NCI-H187 treated with DMSO at 0.1 percent for 48 hours (cell line): Measurements from ENCODE around the gene GATAD2B.
"Not testable (repeated sequence)": the region's sequence is repeated elsewhere in the genome, so short reads cannot be mapped to it uniquely, and the experiment has no call there.

Source experiments
- DNase-seq: peaks from one replicate; lab custom pipeline; 2025; lab: John Stamatoyannopoulos, UW

Gene GATAD2B

DNA sequence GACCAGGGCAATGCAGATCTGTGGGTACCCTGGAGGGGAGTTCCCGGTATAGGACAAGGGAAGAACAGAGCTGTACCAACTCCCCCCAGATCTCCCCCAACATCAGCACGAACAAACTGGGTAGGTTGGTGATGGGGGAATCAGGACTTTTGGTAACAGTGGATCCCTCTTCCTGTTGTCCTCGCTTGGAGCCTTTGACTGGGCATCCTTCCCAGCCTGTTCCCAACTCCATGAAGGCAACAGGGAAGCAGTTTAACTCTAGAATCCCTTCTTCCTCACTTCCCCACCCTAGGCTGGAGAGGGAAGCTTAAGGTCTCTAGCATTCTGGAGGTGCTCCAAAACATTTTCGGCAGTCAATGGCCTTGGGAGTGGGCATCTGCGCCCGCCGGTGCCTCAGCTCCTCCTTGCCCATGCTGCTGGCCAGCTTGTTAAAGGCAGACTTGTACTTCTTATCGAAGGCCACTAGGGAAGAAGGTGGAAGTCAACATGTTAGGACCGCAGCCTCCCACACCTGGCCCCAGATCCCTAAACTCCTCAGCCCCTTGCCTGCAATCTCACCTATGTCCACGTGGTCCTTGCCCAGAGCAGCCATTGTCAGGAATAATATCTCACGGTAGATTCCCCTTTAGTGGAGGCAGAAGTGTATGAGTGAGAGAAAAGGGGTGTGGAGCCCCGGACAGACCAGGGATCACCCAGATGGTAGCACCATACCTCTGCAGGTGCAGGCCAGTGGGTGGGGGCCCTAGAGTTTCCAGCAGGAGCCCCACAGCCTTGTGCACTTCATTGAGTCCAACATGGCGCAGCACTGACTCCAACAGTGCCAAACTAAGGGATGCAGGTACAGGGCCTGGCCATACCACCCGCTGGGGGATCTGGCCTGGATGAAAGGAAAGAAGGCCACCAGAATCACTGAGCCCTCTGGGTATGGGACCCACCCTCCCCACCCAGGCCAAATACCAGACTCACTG is 7.5 kb upstream of the GATAD2B start:
- no peak for DNase-seq

DNA sequence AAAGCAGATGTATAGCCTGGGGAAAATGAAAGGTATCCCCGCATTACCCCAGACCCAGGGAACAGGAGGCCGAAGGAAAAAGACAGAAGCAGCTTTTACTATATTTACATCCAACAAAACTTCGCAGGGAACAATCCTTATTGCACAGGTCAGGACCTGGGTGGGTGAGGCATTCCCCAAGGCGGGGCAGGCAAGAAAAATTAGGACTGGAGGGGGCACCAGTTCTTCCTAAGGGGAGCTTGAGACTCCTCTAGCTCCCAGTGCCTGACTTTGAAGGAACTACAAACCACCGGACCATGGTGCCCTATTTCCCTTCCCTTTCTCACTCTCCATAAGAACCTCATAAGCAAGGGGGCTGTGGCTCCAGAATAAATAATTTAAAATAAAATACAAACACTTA is 6.7 kb upstream of the GATAD2B start:
- no peak for DNase-seq

DNA sequence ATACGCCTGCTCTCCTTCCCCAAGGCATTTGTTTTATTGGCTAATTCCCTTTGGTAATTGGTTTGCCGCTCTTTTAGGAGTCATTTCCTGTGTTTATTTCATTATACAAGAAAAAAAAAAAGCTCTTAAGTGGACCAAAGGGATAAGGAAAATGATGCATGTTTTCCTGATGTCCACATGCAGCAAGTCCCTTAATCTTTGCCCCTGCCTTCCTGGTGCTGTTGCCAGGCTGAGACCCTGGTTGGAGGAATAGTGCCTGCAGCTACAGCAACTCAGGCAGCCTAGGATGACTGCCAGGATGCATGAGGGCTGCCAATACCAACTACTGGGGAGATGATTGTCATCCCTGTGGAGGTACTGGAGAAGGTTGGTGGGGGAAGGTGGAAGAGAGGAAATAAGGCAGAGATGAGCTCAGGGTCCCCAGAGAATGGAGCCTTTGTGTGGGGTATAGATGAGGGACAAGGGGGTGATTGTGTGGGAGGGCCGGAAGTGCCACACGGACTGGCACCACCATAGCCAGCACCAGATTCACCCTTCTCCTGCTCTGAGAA is 6.1 kb upstream of the GATAD2B start:
- DNase-seq = no peak

DNA sequence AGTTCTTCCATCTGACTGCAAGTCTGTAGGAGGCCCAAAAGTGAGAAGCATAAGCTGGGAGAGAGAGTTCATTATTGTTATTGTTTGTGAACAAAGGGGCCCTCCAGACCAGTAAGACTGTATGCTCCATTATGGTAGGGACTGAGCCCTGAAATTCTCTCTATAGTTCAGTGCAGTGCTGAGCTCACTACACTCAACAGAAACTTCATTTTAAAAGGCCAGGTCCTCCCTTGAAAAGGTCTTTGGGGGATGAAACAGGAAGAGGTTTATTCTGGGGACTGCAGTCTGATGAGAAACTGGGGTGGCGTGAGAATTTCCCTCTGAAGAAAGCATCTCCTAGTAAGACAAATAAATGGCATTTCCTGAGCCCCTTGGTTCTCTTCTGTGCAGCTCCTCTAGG is 5.5 kb upstream of the GATAD2B start:
- DNase-seq = no peak

DNA sequence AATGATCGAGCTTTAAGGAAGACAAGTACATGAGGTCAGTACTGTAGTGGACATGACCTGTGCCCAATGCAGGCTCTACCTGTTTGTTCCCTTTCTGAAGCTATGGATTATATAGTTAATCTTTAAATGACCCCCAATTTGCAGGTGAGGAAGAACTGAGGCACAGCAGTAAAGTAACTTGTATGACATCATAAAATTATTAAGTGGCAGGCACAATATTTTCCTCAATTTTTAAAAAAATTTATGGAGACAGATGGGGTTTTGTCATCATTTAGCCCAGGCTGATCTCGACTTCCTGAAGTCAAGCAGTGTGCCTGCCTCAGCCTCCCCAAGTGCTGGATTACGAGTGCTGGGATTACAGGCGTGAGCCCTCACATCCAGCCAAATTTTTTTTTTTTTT is 3.6 kb upstream of the GATAD2B start:
- no peak for DNase-seq

DNA sequence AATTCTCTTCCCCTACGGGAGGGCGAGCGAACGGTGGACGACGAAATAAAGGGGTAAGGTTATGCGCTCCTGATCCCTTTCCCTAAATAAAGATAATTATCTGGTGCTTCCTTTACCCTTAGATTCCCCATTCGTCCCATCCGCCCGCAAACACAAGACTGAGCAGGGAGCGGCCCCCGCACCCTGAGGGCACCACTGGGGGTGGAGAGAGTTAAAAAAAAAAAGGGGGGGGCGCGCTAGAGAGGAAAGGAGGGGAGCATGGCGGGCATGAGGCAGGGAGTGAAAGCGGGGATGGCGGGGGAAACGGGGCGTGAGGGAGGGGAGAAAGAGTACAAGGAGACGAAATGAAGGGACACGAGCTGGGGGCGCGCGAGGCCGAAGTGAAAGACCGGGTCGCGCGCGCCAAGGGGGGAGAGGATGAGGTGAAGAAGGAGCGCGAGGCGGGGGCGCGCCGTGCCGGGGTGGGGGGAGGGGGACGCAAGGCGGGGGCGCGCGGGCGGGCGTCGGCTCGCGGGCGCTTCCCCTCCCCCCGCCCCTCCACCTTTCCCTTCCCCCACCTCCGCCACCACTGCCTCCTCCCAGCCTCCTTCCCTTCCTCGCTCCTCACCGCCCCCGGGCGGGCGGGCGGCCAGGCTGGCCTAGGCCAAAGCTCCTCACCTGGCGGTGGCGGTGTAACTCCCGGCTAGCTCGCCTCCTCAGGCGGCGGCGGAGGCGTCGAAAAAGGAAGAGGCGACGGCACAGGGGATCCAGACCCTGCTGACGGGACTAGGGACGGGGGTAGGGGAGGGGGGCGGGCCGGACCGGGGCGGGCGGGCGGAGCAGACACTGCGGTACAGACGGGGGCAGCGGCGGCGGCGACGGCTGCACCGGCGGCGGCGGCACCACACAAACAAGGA is 448 bp downstream of the GATAD2B start:
- DNase-seq = no peak

DNA sequence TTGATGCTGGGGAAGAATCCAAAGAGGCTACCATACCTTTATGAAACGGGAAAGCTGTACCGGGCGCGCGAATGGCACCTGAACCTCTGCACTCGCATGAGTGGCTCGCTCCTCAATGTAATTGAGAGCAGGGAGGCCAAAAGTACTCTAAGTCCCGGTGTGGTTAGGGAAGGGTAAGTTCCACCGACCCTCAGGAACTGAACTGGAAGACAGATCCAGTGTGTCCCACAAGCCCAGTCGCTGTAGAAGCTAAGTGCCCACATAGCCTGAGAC is 1.0 kb downstream of the GATAD2B start:
- no peak for DNase-seq

DNA sequence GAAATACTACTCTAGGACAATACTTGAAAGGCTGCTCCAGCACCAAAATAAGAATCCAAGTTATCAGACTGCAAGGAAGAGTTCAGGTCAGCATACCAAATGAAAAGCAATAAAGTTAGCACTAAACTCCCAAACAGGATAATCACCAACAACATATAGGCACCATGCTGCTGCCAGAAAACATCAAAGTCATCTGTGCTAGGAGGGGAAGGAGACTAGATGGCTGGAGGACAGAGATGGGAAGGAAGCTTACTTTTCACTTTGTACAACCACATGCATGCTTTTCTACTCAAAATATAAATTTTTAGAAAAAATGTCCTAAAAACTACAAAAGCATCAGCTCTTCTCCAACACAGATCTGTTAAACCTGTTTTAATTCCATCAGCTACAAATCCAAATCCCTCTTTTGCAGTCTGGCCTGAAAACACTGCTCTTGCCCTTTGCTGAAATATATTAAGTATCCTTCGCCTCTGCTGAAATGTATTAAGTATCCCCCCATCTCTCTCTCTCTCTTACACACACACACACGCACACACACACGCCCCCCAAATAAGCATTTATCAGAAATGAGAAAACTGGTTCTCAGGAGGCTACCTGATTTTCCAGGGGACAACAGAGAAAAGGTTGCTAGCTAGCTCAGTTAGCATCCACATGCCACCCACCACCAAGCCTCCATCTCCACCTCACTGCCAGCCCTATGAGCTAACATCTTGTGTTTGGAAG is 1.5 kb downstream of the GATAD2B start:
- no peak for DNase-seq

DNA sequence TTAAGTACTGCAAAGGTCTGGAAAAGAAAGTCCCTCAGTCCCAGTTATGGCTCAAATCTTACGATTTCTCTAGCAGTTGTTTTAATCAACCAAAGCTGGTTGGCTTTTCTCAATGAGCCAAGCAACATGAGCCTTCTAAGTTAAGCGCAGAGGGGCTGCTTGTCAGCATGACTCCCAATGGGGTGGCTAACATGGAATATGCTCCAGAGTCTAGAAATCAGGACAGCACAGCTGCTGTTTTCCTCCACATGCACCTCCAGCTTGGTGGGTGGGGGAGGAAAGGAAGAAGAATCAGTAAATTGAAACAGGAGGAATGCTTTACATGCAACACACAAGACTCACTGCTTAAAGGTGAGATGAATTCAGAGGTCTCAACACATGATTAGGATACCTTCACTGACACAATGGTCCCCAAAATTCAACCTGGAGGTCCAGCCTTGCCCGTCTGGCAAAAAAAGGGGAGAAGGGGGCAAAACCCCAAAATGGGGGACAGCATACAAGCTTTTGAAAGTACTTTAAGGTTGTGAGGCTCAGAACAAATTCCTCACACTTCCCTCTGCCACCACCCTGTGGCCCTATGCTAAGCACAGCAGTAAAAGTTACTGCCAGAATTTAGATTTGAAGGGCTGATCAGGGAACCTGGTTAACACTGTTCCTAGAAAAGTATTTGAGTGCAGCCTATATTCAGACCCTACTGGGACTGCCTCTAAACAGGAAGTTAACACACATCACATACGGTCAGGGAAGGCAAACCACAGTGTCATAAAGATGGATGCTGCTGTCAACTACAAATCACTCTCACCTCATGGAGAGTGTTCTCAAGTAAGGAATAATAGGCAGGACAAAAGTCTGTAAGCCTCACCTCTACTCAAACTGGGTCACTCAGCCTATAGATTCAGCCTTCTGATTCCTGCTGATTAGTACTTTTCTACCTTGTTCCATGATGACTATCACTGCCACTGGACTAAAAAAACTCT is 2.6 kb downstream of the GATAD2B start:
- no peak for DNase-seq

DNA sequence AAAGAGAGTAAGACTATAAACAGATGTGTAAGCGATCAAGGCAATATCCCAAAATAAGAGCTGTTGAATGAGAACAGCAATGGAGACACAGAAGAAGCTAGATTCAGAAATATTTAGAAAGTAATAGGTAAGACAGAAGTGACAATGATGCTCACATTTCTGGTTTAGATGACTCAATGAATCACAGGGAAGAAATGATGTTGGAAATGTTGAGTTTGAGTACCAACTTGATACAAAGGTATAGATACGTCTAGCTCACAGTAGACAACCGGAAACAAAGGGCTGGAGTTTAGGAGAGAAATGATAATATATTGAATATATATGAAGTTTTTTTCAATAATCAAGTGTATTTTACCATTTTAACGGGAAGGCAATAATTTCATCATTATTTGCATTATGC is 6.5 kb downstream of the GATAD2B start:
- DNase-seq = no peak

DNA sequence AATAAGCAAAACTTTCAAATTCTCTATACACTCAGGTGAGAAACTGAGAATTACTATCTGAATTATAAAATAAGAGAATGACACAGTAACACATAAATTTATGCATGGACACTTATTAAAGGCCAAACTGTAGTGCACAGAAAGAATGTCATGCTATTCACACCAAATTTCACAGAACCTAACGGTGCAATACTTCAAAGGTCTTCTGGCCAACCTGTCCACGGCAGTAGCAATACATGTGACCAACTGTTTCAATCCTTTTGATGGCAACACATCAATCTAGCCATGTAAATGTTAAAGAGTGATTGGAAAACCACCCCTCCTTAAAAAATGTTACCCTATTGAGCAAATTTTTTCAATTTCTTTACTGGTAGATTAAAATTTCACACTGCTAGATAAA is 10.4 kb downstream of the GATAD2B start:
- no peak for DNase-seq

DNA sequence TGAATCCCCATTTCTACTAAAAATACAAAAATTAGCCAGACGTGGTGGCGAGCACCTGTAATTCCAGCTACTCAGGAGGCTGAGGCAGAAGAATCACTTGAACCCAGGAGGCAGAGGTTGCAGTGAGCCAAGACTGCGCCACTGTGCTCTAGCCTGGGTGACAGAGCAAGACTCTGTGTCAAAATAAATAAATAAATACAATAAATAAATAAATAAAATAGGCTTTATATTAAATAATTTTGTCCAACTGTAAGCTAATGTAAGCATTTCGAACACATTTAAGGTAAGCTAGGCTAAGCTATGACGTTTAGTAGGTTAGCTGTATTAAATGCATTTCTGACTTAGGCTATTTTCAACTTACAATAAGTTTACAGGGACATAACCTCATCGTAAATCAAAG is 12.2 kb downstream of the GATAD2B start:
- DNase-seq = not testable (repeated sequence)

DNA sequence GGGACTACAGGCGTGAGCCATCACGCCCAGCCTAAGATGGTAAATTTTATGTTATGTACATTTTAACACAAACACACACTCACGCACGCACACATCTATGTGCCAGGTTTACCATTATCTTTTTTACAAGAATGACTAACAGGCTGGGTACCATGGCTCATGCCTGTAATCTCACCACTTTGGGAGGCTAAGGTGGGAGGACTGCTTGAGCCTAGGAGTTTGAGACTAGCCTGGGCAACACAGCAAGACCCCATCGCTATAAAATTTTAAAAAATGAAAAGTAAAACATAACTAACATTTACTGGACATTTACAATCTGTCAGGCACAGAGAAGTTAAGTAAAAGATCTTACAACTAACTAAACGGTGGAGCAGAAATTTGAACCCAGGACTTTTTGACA is 14.7 kb downstream of the GATAD2B start:
- DNase-seq = no peak

DNA sequence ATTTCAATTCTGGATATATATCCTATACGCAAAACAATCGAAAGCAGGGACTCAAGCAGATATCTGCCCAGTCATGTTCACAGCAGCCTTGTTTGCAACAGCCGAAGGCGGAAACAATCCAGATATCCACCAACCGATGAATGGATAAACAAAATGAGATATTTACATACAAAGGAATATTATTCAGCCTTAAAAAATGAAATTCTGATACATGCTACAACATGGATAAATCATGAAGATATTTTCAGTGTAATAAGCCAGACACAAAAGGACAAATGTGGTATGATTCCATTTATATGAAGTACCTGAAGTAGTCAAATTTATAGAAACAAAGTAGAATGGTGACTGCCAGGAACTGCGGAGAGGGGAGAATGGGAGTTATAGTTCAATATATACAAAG is 15.6 kb downstream of the GATAD2B start:
- DNase-seq = no peak

DNA sequence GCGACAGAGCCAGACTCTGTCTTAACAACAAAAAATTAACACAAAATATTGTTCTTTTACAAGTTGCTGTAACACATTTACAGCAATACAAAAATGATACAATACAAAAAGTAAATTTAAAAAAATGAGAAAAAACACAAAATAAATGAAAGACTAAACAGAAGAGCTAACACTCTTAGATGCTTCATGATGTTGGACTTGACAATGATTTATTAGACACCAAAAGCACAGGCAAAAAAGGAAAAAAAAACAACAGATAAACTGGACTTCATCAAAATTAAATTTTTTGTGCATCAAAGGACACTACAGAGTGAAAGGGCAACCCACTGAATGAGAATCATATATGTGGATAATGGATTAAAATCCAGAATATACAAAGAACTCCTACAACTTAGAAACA is 16.4 kb downstream of the GATAD2B start:
- DNase-seq = no peak

DNA sequence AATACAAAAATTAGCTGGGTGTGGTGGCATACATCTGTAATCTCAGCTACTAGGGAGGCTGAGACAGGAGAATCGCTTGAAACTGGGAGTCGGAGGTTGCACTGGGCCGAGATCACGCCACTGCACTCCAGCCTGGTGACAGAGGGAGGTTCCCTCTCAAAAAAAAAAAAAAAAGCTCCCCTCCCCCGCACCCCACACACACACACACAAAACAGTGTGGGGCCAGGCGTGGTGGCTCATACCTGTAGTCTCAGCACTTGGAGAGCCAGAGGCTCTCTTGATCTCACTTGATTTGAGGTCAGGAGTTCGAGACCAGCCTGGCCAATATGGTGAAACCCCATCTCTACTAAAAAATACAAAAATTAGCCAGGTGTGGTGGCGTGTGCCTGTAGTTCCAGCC is 16.9 kb downstream of the GATAD2B start:
- not testable (repeated sequence) for DNase-seq

DNA sequence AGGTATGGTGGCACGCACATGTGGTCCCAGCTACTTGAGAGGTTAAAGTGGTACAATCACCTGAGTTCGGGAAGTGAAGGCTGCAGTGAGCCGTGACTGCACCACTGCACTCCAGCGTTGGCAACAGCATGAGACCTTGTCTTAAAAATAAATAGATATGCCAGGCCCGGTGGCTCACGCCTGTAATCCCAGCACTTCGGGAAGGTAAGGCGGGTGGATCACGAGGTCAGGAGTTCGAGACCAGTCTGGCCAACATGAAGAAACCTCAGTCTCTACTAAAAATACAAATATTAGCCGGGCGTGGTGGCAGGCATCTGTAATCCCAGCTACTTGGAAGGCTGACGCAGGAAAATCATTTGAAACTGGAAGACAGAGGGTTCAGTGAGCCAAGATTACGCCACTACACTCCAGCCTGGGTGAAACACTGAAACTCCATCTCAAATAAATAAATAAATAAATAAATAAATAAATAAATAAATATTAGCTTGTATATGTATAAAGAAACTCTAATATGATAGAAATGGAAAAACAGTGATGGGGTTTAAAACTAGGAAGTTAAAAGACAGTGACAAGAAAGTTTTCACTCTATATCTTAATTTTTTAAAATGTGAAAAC is 18.8 kb downstream of the GATAD2B start:
- DNase-seq = no peak

DNA sequence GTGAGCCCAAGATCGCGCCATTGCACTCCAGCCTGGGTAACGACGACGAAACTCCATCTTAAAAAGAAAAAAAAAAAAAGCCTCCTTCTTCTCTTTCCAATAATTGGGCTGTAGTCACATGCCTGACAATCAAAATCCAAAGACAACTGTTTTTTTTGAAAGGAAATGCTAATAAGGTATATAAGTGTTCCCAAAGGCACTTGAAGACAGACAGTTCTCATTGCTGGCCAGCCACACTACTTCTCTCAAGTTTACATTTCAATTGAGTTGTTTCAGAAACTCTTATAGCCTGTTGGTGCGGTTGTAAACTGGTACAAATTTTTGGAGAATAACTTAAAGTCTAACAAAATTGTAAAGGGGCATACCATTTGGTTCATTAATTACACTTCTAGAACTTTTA is 23.3 kb downstream of the GATAD2B start:
- DNase-seq = no peak

DNA sequence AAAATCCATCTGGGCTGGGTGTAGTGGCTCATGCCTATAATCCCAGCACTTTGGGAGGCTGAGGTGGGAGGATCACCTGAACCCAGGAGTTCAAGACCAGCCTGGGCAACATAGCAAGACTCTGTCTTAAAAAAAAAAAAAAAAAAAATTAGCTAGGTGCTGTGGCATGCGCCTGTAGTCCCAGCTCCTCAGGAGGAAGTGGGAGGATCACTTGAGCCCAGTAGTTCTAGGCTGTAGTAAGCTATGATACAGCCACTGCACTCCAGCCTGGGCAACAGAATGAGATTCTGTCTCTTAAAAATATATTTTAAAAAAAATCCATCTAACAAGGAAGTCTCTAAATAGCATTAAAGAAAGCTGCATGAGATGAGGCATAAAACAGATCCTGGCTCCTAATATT is 26.9 kb downstream of the GATAD2B start:
- not testable (repeated sequence) for DNase-seq

DNA sequence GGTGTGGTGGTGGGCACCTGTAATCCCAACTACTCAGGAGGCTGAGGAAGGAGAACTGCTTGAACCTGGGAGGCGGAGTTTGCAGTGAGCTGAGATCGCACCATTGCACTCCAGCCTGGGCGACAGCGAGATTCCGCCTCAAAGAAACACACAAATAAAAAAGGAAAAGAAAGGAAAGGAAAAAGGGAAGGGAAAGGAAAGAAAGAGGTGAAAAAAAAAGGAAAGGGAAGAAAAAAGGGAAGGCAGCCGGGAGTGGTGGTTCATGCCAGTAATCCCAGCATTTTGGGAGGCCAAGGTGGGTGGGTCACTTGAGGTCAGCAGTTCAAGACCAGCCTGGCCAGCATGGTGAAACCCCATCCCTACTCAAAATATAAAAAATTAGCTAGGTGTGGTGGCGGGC is 31.7 kb downstream of the GATAD2B start:
- DNase-seq = not testable (repeated sequence)

DNA sequence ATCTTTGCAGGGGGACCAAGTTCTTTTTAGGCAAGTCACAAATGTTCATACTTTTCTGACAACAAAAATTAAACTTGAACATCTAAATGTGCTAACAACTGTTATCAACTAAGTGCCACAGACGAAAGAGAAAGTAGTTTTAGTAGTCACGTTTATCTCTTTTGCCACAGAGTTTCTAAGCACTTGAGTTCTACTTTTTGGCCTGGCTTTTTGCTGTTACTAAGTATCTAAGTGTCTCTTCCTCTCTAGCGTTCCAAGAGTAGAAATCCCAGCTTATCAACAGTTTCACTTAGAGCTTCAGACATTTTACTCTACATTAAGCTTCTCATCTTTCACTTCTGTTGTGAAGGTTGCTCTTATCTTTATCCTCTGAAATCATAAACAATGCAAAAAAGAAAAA is 34.2 kb downstream of the GATAD2B start:
- no peak for DNase-seq
